ENCODE data around the gene CAMSAP2. TPM values are rescaled to one million over a fixed set of nuclear protein-coding genes. Genes with fewer than 3 reads are reported as not detected.
"Not testable (repeated sequence)": the region's sequence is repeated elsewhere in the genome, so short reads cannot be mapped to it uniquely, and the experiment has no call there.

The CAMSAP2 gene
- total RNA-seq, 4 donors from 2014 or later: 26.5 to 47.4 (median 33.3) TPM

- no peak overlapping the region for H3K4me3 ChIP-seq
- no peak for DNase-seq (ENCODE audit: low spot score in 2 of 2)
- no peaks in the 10 kb centered on the region for H3K9me3 ChIP-seq
- TF ChIP-seq POLR2AphosphoS5 (IDR thresholded peaks at IDR 0.05): no peak
- TF ChIP-seq CTCF (IDR thresholded peaks at IDR 0.05): no peak
- TF ChIP-seq POLR2A (IDR thresholded peaks at IDR 0.05): no peak
- no peak for TF ChIP-seq EP300 (IDR thresholded peaks at IDR 0.05)
- peaks cover 45% of the 10 kb centered on the region for H3K4me1 ChIP-seq
- H3K36me3 ChIP-seq: no peaks in the 10 kb centered on the region
- H3K27ac ChIP-seq: no peak overlapping the region
- no peaks in the 10 kb centered on the region for H3K27me3 ChIP-seq
- 85% methylated on average over 1 of the region's 1 CpG for WGBS
These were observed 5.5 kb downstream of the CAMSAP2 start for GRCh38 chr1:200744143-200744542.

- H3K4me1 ChIP-seq: peaks cover 10% of the 10 kb centered on the region
- H3K27me3 ChIP-seq: no peaks in the 10 kb centered on the region
- no peaks in the 10 kb centered on the region for H3K36me3 ChIP-seq
- H3K27ac ChIP-seq: no peak overlapping the region
- TF ChIP-seq EP300 (IDR thresholded peaks at IDR 0.05): no peak
- no peak for TF ChIP-seq POLR2AphosphoS5 (IDR thresholded peaks at IDR 0.05)
- no peak for TF ChIP-seq CTCF (IDR thresholded peaks at IDR 0.05)
- no peak for TF ChIP-seq POLR2A (IDR thresholded peaks at IDR 0.05)
- DNase-seq (ENCODE audit: low spot score in 2 of 2): no peak
- H3K9me3 ChIP-seq: no peaks in the 10 kb centered on the region
- H3K4me3 ChIP-seq: no peak overlapping the region
These were observed 10.4 kb downstream of the CAMSAP2 start for GRCh38 chr1:200749090-200749489.

DNA sequence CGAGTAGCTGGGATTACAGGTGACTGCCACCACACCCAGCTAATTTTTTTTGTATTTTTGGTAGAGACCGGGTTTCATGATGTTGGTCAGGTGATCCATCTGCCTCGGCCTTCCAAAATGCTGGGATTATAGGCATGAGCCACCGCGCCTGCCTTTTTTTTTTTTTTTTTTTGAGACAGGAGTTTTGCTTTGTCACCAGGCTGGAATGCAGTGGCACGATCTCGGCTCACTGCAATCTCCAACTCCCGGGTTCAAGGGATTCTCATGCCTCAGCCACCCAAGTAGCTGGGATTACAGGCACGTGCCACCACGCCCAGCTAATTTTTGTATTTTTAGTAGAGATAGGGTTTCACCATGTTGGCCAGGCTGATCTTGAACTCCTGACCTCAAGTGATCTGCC, 12.1 kb downstream of the CAMSAP2 start:
- H3K9me3 ChIP-seq; H3K36me3 ChIP-seq; DNase-seq (ENCODE audit: low spot score in 2 of 2); H3K4me3 ChIP-seq; H3K27ac ChIP-seq; H3K27me3 ChIP-seq: not testable (repeated sequence)
- WGBS: 85% methylated on average over 10 of the region's 10 CpGs
- H3K4me1 ChIP-seq: peaks cover 11% of the 10 kb centered on the region

GRCh38 chr1:200751717-200752116, 13.0 kb downstream of the CAMSAP2 start:
- no peaks in the 10 kb centered on the region for H3K36me3 ChIP-seq
- 90% methylated on average over 2 of the region's 2 CpGs for WGBS
- H3K4me3 ChIP-seq: no peak overlapping the region
- DNase-seq (ENCODE audit: low spot score in 2 of 2): no peak
- no peak for TF ChIP-seq POLR2AphosphoS5 (IDR thresholded peaks at IDR 0.05)
- TF ChIP-seq CTCF (IDR thresholded peaks at IDR 0.05): no peak
- no peak for TF ChIP-seq POLR2A (IDR thresholded peaks at IDR 0.05)
- TF ChIP-seq EP300 (IDR thresholded peaks at IDR 0.05): no peak
- peaks cover 13% of the 10 kb centered on the region for H3K4me1 ChIP-seq
- no peaks in the 10 kb centered on the region for H3K9me3 ChIP-seq
- no peaks in the 10 kb centered on the region for H3K27me3 ChIP-seq
- no peak overlapping the region for H3K27ac ChIP-seq

- no peaks in the 10 kb centered on the region for H3K27me3 ChIP-seq
- WGBS: 86% methylated on average over 5 of the region's 5 CpGs
- H3K36me3 ChIP-seq: no peaks in the 10 kb centered on the region
- H3K4me1 ChIP-seq: peaks cover 22% of the 10 kb centered on the region
- H3K4me3 ChIP-seq: no peak overlapping the region
- H3K9me3 ChIP-seq: no peaks in the 10 kb centered on the region
- no peak for TF ChIP-seq CTCF (IDR thresholded peaks at IDR 0.05)
- TF ChIP-seq EP300 (IDR thresholded peaks at IDR 0.05): no peak
- TF ChIP-seq POLR2AphosphoS5 (IDR thresholded peaks at IDR 0.05): no peak
- no peak for TF ChIP-seq POLR2A (IDR thresholded peaks at IDR 0.05)
- H3K27ac ChIP-seq: no peak overlapping the region
- DNase-seq (ENCODE audit: low spot score in 2 of 2): no peak
These were observed 15.0 kb downstream of the CAMSAP2 start for GRCh38 chr1:200753650-200754198.

DNA sequence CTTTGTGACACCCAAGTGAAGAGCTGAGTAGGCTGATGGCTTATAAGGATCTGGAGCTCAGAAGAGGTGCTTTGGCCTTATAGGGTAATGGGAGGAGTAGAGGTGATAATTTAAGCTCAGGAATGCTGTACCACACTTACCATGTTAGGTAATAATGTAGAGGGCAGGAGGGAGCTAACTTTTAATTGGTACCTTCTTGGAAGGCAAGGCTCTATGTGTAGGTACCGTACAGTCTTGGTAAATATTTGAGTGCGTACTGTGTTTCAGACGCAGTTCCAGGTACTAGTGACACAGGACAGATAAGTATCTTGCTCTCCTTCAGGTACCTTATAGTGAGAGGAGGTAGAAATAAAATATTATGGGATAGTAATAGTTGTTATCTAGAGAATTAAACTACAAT, 16.8 kb downstream of the CAMSAP2 start:
- Histone ChIP-seq H3K4me1 (peaks cover 18% of the 10 kb centered on the region), H3K27ac (no peak overlapping the region), H3K36me3 (no peaks in the 10 kb centered on the region), H3K27me3 (no peaks in the 10 kb centered on the region), H3K9me3 (no peaks in the 10 kb centered on the region), H3K4me3 (no peak overlapping the region)
- WGBS: 94% methylated on average over 3 of the region's 3 CpGs
- TF ChIP-seq POLR2A (IDR thresholded peaks at IDR 0.05): no peak
- no peak for TF ChIP-seq EP300 (IDR thresholded peaks at IDR 0.05)
- TF ChIP-seq CTCF (IDR thresholded peaks at IDR 0.05): no peak
- no peak for TF ChIP-seq POLR2AphosphoS5 (IDR thresholded peaks at IDR 0.05)
- no peak for DNase-seq (ENCODE audit: low spot score in 2 of 2)
